ENCODE data around the gene IL9.

The IL9 gene

GRCh38 chr5:135857630-135858311 lies 37.9 kb downstream of the IL9 start:
- no peak for DNase-seq (ENCODE audit: extremely low read depth, low read depth)
- H3K4me3 ChIP-seq (replicated peaks; ENCODE audit: low read depth, low read length), result no peak overlapping the region
- TF ChIP-seq CTCF (IDR thresholded peaks at IDR 0.05; ENCODE audit: low read depth, low read length, missing control alignments), result no peak

GRCh38 chr5:135851915-135852845 lies 43.5 kb downstream of the IL9 start:
- H3K4me3 ChIP-seq (replicated peaks; ENCODE audit: low read depth, low read length), result no peak overlapping the region
- DNase-seq (ENCODE audit: extremely low read depth, low read depth), result no peak
- TF ChIP-seq CTCF (IDR thresholded peaks at IDR 0.05; ENCODE audit: low read depth, low read length, missing control alignments), result no peak

- DNase-seq (ENCODE audit: extremely low read depth, low read depth), result no peak
- no peak for TF ChIP-seq CTCF (IDR thresholded peaks at IDR 0.05; ENCODE audit: low read depth, low read length, missing control alignments)
- H3K4me3 ChIP-seq (replicated peaks; ENCODE audit: low read depth, low read length), result no peak overlapping the region
Observed at GRCh38 chr5:135851186-135851914, 44.3 kb downstream of the IL9 start.

- TF ChIP-seq CTCF (IDR thresholded peaks at IDR 0.05; ENCODE audit: low read depth, low read length, missing control alignments), result no peak
- H3K4me3 ChIP-seq (replicated peaks; ENCODE audit: low read depth, low read length), result no peak overlapping the region
- no peak for DNase-seq (ENCODE audit: extremely low read depth, low read depth)
Observed at GRCh38 chr5:135850671-135851070, 45.0 kb downstream of the IL9 start.

GRCh38 chr5:135850231-135850630 lies 45.4 kb downstream of the IL9 start:
- DNase-seq (ENCODE audit: extremely low read depth, low read depth), result no peak
- TF ChIP-seq CTCF (IDR thresholded peaks at IDR 0.05; ENCODE audit: low read depth, low read length, missing control alignments), result no peak
- no peak overlapping the region for H3K4me3 ChIP-seq (replicated peaks; ENCODE audit: low read depth, low read length)

- DNase-seq (ENCODE audit: extremely low read depth, low read depth), result no peak
- H3K4me3 ChIP-seq (replicated peaks; ENCODE audit: low read depth, low read length), result no peak overlapping the region
- no peak for TF ChIP-seq CTCF (IDR thresholded peaks at IDR 0.05; ENCODE audit: low read depth, low read length, missing control alignments)
Observed at GRCh38 chr5:135847976-135848375, 47.7 kb downstream of the IL9 start.

Measured in HFF-Myc (cell line).